Suprapubic skin (tissue), 4 donors: ENCODE data around the gene GIMAP4. TPM values are rescaled to one million over a fixed set of nuclear protein-coding genes. Genes with fewer than 3 reads are reported as not detected.
A peak's percentile ranks its signal among the peaks of the same experiment; 100 is the strongest.

Experiments used
- DNase-seq, 2 donors: peaks; one replicate each; pipeline ENCODE4 v3.0.0-alpha.2; 2019; ENCODE audit warnings: low spot score in 2 of 2
- H3K27ac ChIP-seq: fragments of 200-600 bp; sonication (generic); one replicate; pipeline ENCODE4 v1.5.1; 2019
- H3K27me3 ChIP-seq: fragments of 200-600 bp; sonication (generic); one replicate; pipeline ENCODE4 v1.5.1; 2019
- H3K36me3 ChIP-seq: fragments of 200-600 bp; sonication (generic); one replicate; pipeline ENCODE4 v1.5.1; 2019
- H3K4me1 ChIP-seq: fragments of 200-600 bp; sonication (generic); one replicate; pipeline ENCODE4 v1.5.1; 2019
- H3K4me3 ChIP-seq: fragments of 200-600 bp; sonication (generic); one replicate; pipeline ENCODE4 v1.5.1; 2019; ENCODE audit warnings: mild to moderate bottlenecking
- H3K9me3 ChIP-seq: fragments of 200-600 bp; sonication (generic); one replicate; pipeline ENCODE4 v1.5.1; 2019
- EP300 ChIP-seq: sonication (generic); formaldehyde crosslinking; IDR thresholded peaks from one replicate; pipeline ENCODE4 v1.6.1; 2017; ENCODE audit warnings: antibody characterized with exemption
- POLR2A ChIP-seq, 2 donors: fragments of 450-650 bp; IDR thresholded peaks; one replicate each; pipeline ENCODE4 v1.6.1; 2017; ENCODE audit warnings: antibody characterized with exemption in 2 of 2, mild to moderate bottlenecking in 2 of 2, moderate library complexity in 2 of 2
- POLR2AphosphoS5 ChIP-seq, 3 donors: sonication (generic); formaldehyde crosslinking; IDR thresholded peaks; one replicate each; pipeline ENCODE4 v1.6.1; 2017; ENCODE audit warnings: antibody characterized with exemption in 3 of 3
- WGBS: methylation state at CpG from one replicate; pipeline ENCODE4 v1.1.5; 2018; 5-methylcytosine and 5-hydroxymethylcytosine counted together
- total RNA-seq, 4 donors: library from RNA; depleted of rRNA; stranded (reverse); fragments of >200 nt; gene quantifications; one replicate each; pipeline ENCODE4 v1.1.0, GENCODE V29; 2016
- TF ChIP-seq, protein P1 (sequence below), 2 donors: fragments of 200-600 bp in 1 of 2; fragments of 450-650 bp in 1 of 2; sonication (generic) in 1 of 2; IDR thresholded peaks; one replicate each; pipeline ENCODE4 v1.5.1; 2016 to 2019; ENCODE audit warnings: antibody characterized with exemption in 2 of 2, mild to moderate bottlenecking in 1 of 2, moderate library complexity in 1 of 2

Gene GIMAP4
- total RNA-seq, 4 donors from 2014 or later: 6.5 to 12.5 (median 9.3) TPM

DNA sequence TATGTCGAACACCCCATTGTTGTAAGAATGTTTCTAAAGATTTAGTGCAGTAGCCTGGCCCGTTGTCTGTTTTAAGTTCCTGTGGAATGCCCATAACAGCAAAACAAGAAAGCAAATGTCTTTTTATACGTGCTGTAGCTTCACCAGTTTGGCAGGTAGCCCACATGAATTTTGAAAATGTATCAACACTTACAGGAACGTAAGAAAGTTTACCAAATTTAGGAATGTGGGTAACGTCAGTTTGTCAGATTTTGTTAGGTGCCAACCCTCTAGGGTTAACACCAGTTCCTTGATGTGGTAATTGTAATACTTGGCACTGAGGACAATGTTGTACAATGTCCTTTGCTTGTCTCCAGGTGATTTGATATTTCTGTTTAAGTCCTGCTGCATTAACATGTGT, 3.2 kb upstream of the GIMAP4 start:
- Histone ChIP-seq H3K4me1 (peaks cover 10% of the 10 kb centered on the region), H3K9me3 (peaks cover 8% of the 10 kb centered on the region), H3K36me3 (no peaks in the 10 kb centered on the region), H3K27ac (no peak overlapping the region), H3K4me3 (no peak overlapping the region), H3K27me3 (no peaks in the 10 kb centered on the region)
- WGBS: 39% methylated on average over 5 of the region's 5 CpGs
- no peak for DNase-seq
- TF ChIP-seq, protein P1, sequence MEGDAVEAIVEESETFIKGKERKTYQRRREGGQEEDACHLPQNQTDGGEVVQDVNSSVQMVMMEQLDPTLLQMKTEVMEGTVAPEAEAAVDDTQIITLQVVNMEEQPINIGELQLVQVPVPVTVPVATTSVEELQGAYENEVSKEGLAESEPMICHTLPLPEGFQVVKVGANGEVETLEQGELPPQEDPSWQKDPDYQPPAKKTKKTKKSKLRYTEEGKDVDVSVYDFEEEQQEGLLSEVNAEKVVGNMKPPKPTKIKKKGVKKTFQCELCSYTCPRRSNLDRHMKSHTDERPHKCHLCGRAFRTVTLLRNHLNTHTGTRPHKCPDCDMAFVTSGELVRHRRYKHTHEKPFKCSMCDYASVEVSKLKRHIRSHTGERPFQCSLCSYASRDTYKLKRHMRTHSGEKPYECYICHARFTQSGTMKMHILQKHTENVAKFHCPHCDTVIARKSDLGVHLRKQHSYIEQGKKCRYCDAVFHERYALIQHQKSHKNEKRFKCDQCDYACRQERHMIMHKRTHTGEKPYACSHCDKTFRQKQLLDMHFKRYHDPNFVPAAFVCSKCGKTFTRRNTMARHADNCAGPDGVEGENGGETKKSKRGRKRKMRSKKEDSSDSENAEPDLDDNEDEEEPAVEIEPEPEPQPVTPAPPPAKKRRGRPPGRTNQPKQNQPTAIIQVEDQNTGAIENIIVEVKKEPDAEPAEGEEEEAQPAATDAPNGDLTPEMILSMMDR (IDR thresholded peaks at IDR 0.05): no peak
- TF ChIP-seq EP300: no peak
- TF ChIP-seq POLR2A (IDR thresholded peaks at IDR 0.05): no peak
- no peak for TF ChIP-seq POLR2AphosphoS5 (IDR thresholded peaks at IDR 0.05)

DNA sequence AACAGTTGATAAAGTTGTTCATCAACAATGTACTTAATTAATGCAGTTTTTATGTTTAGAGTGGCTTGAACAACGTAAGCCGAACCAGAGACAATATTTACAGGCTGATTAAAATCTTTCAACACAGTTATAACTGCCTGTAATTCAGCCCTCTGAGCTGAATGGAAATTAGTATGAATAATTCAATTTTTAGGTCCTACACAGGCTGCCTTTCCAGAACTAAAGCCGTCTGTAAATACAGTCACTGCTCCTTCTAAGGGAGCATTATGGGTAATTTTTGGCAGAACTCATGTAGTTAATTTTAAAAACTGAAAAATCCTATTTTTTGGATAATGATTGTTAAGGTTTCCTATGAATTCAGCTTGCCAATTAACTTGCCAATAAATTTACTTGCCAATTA, 2.6 kb upstream of the GIMAP4 start:
- DNase-seq: no peak
- Histone ChIP-seq H3K27me3 (no peaks in the 10 kb centered on the region), H3K27ac (no peak overlapping the region), H3K9me3 (peaks cover 8% of the 10 kb centered on the region), H3K36me3 (no peaks in the 10 kb centered on the region), H3K4me1 (peaks cover 10% of the 10 kb centered on the region), H3K4me3 (no peak overlapping the region)
- 48% methylated on average over 3 of the region's 3 CpGs for WGBS
- TF ChIP-seq, protein P1 (IDR thresholded peaks at IDR 0.05): no peak
- no peak for TF ChIP-seq EP300
- TF ChIP-seq POLR2A (IDR thresholded peaks at IDR 0.05): no peak
- TF ChIP-seq POLR2AphosphoS5 (IDR thresholded peaks at IDR 0.05): no peak

DNA sequence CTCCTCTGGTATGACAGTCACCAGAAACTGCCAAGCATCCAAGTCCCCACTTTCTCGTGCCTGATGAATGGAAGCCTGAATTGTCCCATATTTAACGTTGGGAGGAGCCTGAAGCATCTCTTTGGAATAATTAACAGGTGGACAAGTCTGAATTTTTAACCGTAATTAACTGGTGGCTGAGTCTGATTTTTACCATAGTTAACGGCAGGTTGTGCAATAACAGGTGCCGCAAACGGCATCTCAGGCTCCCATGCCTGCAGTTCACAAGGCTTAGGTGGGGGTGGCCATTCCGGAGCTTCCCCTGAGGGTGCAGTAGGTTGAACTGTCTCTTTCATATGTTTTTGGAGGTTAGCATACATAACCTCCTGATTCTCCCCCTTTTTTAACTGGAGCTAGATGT, 2.0 kb upstream of the GIMAP4 start:
- no peaks in the 10 kb centered on the region for H3K27me3 ChIP-seq
- no peak for DNase-seq
- peaks cover 7% of the 10 kb centered on the region for H3K9me3 ChIP-seq
- no peak overlapping the region for H3K4me3 ChIP-seq
- WGBS: 51% methylated on average over 7 of the region's 7 CpGs
- peaks cover 14% of the 10 kb centered on the region for H3K4me1 ChIP-seq
- no peaks in the 10 kb centered on the region for H3K36me3 ChIP-seq
- H3K27ac ChIP-seq: no peak overlapping the region
- no peak for TF ChIP-seq POLR2AphosphoS5 (IDR thresholded peaks at IDR 0.05)
- TF ChIP-seq POLR2A (IDR thresholded peaks at IDR 0.05): no peak
- no peak for TF ChIP-seq EP300
- TF ChIP-seq, protein P1 (IDR thresholded peaks at IDR 0.05): no peak

DNA sequence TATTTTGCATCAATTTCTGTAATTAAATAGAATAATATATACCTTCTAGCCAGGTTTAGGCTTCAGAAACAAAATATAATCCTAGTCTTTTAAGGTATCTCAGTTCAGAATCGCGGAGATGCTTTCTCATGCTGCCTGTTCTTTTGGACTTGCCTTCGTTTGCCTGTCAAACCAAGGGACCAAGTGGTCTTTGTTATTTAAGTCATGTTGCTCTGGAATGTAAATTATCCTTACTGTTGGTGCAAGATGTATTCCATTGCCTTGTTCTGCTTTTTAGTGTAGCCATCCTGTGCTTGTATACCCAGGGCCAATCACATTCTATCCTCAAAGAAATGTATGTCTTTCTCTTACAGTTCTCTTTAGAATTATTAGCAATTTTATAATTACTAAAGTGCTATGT, 1.1 kb upstream of the GIMAP4 start:
- H3K27ac ChIP-seq: no peak overlapping the region
- no peak for DNase-seq
- WGBS: 72% methylated on average over 3 of the region's 3 CpGs
- peaks cover 15% of the 10 kb centered on the region for H3K4me1 ChIP-seq
- no peaks in the 10 kb centered on the region for H3K27me3 ChIP-seq
- H3K36me3 ChIP-seq: no peaks in the 10 kb centered on the region
- no peaks in the 10 kb centered on the region for H3K9me3 ChIP-seq
- H3K4me3 ChIP-seq: no peak overlapping the region
- no peak for TF ChIP-seq POLR2A (IDR thresholded peaks at IDR 0.05)

DNA sequence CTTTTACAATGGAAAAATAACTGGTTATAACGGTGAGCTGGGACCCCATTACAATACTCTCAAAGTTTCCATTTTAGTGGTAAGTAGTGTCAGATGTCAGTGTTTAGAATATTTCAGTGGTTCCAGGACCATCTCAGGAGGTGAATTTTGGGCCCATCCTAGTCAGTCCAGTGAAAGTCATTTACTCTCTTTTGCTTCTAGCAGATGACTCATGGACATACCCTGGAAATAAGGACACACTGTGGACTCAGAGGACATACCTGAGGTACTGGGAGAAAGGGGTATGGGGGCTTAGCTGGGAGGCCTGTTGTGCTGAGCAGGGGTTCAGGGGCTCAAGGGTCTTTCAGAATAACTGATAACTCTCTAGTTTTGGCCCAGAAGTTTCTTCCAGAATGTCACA, 618 bp upstream of the GIMAP4 start:
- no peaks in the 10 kb centered on the region for H3K36me3 ChIP-seq
- TF ChIP-seq EP300: no peak
- TF ChIP-seq POLR2AphosphoS5 (IDR thresholded peaks at IDR 0.05): no peak
- TF ChIP-seq, protein P1 (IDR thresholded peaks at IDR 0.05): no peak
- WGBS: 90% methylated on average over 1 of the region's 1 CpG
- no peak for DNase-seq
- H3K4me1 ChIP-seq: peaks cover 15% of the 10 kb centered on the region
- no peak overlapping the region for H3K4me3 ChIP-seq
- H3K27me3 ChIP-seq: no peaks in the 10 kb centered on the region
- no peaks in the 10 kb centered on the region for H3K9me3 ChIP-seq
- H3K27ac ChIP-seq: no peak overlapping the region

DNA sequence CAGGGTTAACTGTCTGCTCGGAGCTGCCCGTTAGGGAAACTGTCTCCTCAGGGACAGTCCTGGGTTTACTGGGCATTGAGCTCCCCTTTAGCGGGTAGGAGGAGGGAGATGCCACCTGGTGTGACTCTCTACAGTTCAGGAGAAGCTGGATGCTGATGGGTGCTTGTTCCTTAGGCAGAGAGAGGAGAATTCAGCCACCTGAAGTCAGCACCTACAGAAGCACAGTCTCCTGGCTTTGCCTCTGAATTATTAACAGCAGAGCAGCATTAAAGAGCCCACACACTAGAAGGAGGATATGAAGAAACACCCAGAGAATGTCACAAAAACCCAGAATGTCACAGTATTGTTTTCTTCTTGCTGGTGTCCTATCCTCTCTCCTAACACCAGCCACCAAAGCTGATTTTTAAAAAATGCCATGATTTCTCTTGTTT, 696 bp downstream of the GIMAP4 start:
- TF ChIP-seq EP300: no peak
- TF ChIP-seq, protein P1 (IDR thresholded peaks at IDR 0.05): no peak
- Histone ChIP-seq H3K9me3 (no peaks in the 10 kb centered on the region), H3K36me3 (peaks cover 10% of the 10 kb centered on the region), H3K27ac (peak overlapping the region; percentile 22), H3K4me1 (peaks cover 15% of the 10 kb centered on the region), H3K27me3 (no peaks in the 10 kb centered on the region), H3K4me3 (peak overlapping the region; percentile 39)
- DNase-seq: no peak
- 65% methylated on average over 3 of the region's 3 CpGs for WGBS
